GM12878 (cell line): ENCODE measurements around the gene OSBPL5. TPM values are rescaled to one million over a fixed set of nuclear protein-coding genes. Genes with fewer than 3 reads are reported as not detected.

ENCODE experiments used
- ATAC-seq: fragments of 200-7000 bp; cut with Tn5 transposase; 3 replicates; pipeline ENCODE4 v1.9.1; 2020; ENCODE audit warnings: mild to moderate bottlenecking, moderate library complexity
- BruUV-seq: library from RNA; stranded (reverse); fragments of 400-500 nt; replicated peaks from 2 replicates; lab custom pipeline; 2021; lab: Mats Ljungman, UMichigan
- CTCF ChIA-PET: fragments of 300-600 bp; sonication (Branson Sonifier 250); formaldehyde crosslinking; extraction: SDS; loops from one replicate; lab custom pipeline; 2021; ENCODE audit warnings: inconsistent platforms; lab: Yijun Ruan, JAX
- POLR2A ChIA-PET: fragments of 350-600 bp; formaldehyde crosslinking; extraction: SDS; loops from one replicate; lab custom pipeline; 2021; ENCODE audit warnings: inconsistent platforms; lab: Charles Lee
- RAD21 ChIA-PET: fragments of 300-600 bp; sonication (Branson Sonifier 250); formaldehyde crosslinking; loops from one replicate; lab custom pipeline; 2023; ENCODE audit warnings: antibody characterized with exemption; ENCODE audit not compliant: unreplicated experiment; lab: Charles Lee
- SMC1A ChIA-PET: fragments of 300-600 bp; sonication (Branson Sonifier 250); formaldehyde crosslinking; loops from one replicate; lab custom pipeline; 2023; ENCODE audit not compliant: unreplicated experiment, uncharacterized antibody; lab: Charles Lee
- DNase-seq: peaks from one replicate; pipeline ENCODE4 v3.0.0-alpha.2; 2011; ENCODE audit warnings: low read depth, low spot score
- FAIRE-seq: peaks from 3 replicates; lab custom pipeline; 2011; peaks lifted over from hg19 to GRCh38; lab: Jason Lieb, UNC
- H2AFZ ChIP-seq: 2 replicates; pipeline ENCODE4 v1.6.0; 2011; ENCODE audit warnings: low read depth, low read length, control low read depth; ENCODE audit not compliant: control insufficient read depth
- H3K27ac ChIP-seq: 2 replicates; pipeline ENCODE4 v1.5.1; 2011; ENCODE audit warnings: control low read depth; ENCODE audit not compliant: control insufficient read depth, insufficient read depth
- H3K27me3 ChIP-seq, 2 experiments: replicated peaks in 1 of 2; 2 replicates each; pipeline versions ENCODE4 v1.6.0 to v1.6.1; 2011; ENCODE audit warnings: low read length in 1 of 2; ENCODE audit not compliant: control insufficient read depth in 2 of 2, insufficient read depth in 2 of 2
- H3K36me3 ChIP-seq, 2 experiments: 2 replicates each; pipeline ENCODE4 v1.5.1; 2011; ENCODE audit warnings: low read length in 1 of 2; ENCODE audit not compliant: control insufficient read depth in 2 of 2, insufficient read depth in 2 of 2
- H3K4me1 ChIP-seq: 2 replicates; pipeline ENCODE4 v1.6.1; 2011; ENCODE audit warnings: mild to moderate bottlenecking, low read length, moderate library complexity, mixed read lengths; ENCODE audit not compliant: control insufficient read depth, insufficient read depth
- H3K4me2 ChIP-seq: 2 replicates; pipeline ENCODE4 v1.6.0; 2011; ENCODE audit warnings: control low read depth; ENCODE audit not compliant: control insufficient read depth, insufficient read depth
- H3K4me3 ChIP-seq: fragments of 200-600 bp; sonication (generic); 2 replicates; pipeline ENCODE4 v1.5.1; 2016
- H3K79me2 ChIP-seq: 2 replicates; pipeline ENCODE4 v1.6.0; 2011; ENCODE audit warnings: low read length; ENCODE audit not compliant: control insufficient read depth, insufficient read depth
- H3K9ac ChIP-seq: 2 replicates; pipeline ENCODE4 v1.8.0; 2011; ENCODE audit warnings: low read length, control low read depth, mixed read lengths; ENCODE audit not compliant: control insufficient read depth, insufficient read depth
- H3K9me3 ChIP-seq: replicated peaks from 3 replicates; pipeline ENCODE4 v1.5.1; 2011; ENCODE audit warnings: mild to moderate bottlenecking, low read length; ENCODE audit not compliant: control insufficient read depth, insufficient read depth
- H4K20me1 ChIP-seq: 2 replicates; pipeline ENCODE4 v1.6.0; 2011; ENCODE audit not compliant: control insufficient read depth, insufficient read depth
- CHD2 ChIP-seq: IDR thresholded peaks from 2 replicates; pipeline ENCODE4 v1.6.1; 2011; ENCODE audit warnings: low read depth, low read length, improper control_type of control experiment, borderline replicate concordance
- DPF2 ChIP-seq: fragments of 450-650 bp; IDR thresholded peaks from 2 replicates; pipeline ENCODE4 v1.6.1; 2017; ENCODE audit warnings: mild to moderate bottlenecking
- ESRRA ChIP-seq: IDR thresholded peaks from 2 replicates; pipeline ENCODE4 v1.6.1; 2012; ENCODE audit warnings: mild to moderate bottlenecking, low read length, improper control_type of control experiment
- PAX8 ChIP-seq: fragments of 450-650 bp; IDR thresholded peaks from 2 replicates; pipeline ENCODE4 v1.6.1; 2017; ENCODE audit warnings: mild to moderate bottlenecking, moderate library complexity
- RAD51 ChIP-seq: fragments of 450-650 bp; IDR thresholded peaks from 2 replicates; pipeline ENCODE4 v1.6.1; 2016; ENCODE audit warnings: moderate library complexity, mild to moderate bottlenecking, inconsistent platforms
- YY1 ChIP-seq: IDR thresholded peaks from 2 replicates; pipeline ENCODE4 v1.6.1; 2011; ENCODE audit warnings: low read depth, mild to moderate bottlenecking, low read length
- ZBED1 ChIP-seq: IDR thresholded peaks from 2 replicates; pipeline ENCODE4 v1.6.1; 2016; ENCODE audit warnings: borderline replicate concordance
- WGBS: methylation state at CpG from one replicate; pipeline ENCODE4 v1.1.6; 2016; ENCODE audit warnings: low lambda C conversion rate; ENCODE audit not compliant: insufficient replicate concordance, insufficient coverage; ENCODE audit errors: missing lambda C conversion rate; 5-methylcytosine and 5-hydroxymethylcytosine counted together
- in situ Hi-C: fragments of 300-500 bp; cut with MboI; formaldehyde crosslinking; loops from 9 replicates; pipeline ENCODE4 v1.14.3; 2018; ENCODE audit warnings: mixed read lengths
- intact Hi-C: fragments of 100-400 bp; cut with micrococcal nuclease; formaldehyde crosslinking; loops from one replicate; pipeline ENCODE4 v1.14.2; 2022; ENCODE audit not compliant: unreplicated experiment
- polyA plus RNA-seq, 11 experiments: library from polyadenylated mRNA; depleted of rRNA in 4 of 11; unstranded in 6 of 11; stranded (reverse) in 5 of 11; fragments of >200 nt; fragmentation: Nextera tagmentation in 4 of 11; fragmentation: Illumina TruSeq in 1 of 11; extraction: Ambion mirVana in 4 of 11; extraction: Trizol in 1 of 11; gene quantifications; 1 replicate in 1 of 11; 2 replicates in 10 of 11; pipeline versions ENCODE4 v1.2.1 to v1.2.3, GENCODE V29; 2011 to 2016; ENCODE audit warnings: inconsistent platforms in 2 of 11, missing spikeins in 2 of 11, low read depth in 1 of 11
- total RNA-seq, 4 experiments: library from RNA; depleted of rRNA in 3 of 4; stranded (reverse); fragments of >200 nt in 3 of 4; fragmentation: Illumina TruSeq in 1 of 4; extraction: Trizol in 1 of 4; gene quantifications; 2 replicates each; pipeline versions ENCODE4 v1.2.1 to v1.2.3, GENCODE V29; 2013 to 2021
- TF ChIP-seq, protein P1 (sequence below): fragments of 450-650 bp; IDR thresholded peaks from 2 replicates; pipeline ENCODE4 v1.6.1; 2016; ENCODE audit warnings: mild to moderate bottlenecking, moderate library complexity, borderline replicate concordance
- TF ChIP-seq, protein P2 (sequence below): fragments of 450-650 bp; IDR thresholded peaks from 2 replicates; pipeline ENCODE4 v1.6.1; 2017; ENCODE audit warnings: mild to moderate bottlenecking, low read depth, inconsistent platforms; ENCODE audit not compliant: poor library complexity, severe bottlenecking

The OSBPL5 gene
- total and polyA plus RNA-seq, 10 of the 15 experiments (the other 5 are each of a cell fraction or from before 2014, with no cell fraction given): not detected

DNA sequence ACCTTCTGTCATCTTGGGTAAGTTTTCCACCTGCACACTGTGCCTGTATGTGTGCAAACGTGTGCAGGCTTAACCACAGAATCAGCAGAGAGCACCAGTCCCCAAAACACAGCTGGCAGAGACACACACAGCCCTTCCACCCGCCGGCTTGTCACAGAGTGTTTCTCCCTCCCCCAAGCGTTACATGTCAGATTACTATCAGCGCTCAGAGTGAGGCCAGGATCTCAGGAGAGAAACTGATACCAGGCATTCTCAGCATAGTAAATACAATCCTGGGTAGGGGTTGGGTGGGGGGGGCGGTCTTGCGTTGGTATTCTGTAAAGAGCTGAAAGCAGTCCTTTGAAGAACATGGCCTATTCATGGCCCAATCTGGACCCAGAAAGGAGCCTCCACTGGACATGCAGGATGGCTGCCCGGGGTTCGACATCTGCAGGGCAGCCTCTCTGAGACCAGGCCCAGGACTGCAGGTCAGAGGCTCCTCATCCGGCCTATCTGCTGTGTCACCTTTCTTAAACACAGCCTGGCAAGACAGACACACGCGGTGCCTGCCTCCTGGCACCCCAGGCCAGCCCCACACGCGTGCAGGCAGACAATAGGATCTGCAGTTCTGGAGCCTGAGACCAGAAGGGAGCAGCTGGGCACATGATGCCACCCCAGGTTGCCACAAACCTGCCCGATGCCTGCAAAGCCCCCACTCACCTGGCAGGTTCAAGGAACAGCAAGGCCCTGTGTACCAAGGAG lies 1.7 kb downstream of the OSBPL5 start (continued):
- TF ChIP-seq, protein P1, sequence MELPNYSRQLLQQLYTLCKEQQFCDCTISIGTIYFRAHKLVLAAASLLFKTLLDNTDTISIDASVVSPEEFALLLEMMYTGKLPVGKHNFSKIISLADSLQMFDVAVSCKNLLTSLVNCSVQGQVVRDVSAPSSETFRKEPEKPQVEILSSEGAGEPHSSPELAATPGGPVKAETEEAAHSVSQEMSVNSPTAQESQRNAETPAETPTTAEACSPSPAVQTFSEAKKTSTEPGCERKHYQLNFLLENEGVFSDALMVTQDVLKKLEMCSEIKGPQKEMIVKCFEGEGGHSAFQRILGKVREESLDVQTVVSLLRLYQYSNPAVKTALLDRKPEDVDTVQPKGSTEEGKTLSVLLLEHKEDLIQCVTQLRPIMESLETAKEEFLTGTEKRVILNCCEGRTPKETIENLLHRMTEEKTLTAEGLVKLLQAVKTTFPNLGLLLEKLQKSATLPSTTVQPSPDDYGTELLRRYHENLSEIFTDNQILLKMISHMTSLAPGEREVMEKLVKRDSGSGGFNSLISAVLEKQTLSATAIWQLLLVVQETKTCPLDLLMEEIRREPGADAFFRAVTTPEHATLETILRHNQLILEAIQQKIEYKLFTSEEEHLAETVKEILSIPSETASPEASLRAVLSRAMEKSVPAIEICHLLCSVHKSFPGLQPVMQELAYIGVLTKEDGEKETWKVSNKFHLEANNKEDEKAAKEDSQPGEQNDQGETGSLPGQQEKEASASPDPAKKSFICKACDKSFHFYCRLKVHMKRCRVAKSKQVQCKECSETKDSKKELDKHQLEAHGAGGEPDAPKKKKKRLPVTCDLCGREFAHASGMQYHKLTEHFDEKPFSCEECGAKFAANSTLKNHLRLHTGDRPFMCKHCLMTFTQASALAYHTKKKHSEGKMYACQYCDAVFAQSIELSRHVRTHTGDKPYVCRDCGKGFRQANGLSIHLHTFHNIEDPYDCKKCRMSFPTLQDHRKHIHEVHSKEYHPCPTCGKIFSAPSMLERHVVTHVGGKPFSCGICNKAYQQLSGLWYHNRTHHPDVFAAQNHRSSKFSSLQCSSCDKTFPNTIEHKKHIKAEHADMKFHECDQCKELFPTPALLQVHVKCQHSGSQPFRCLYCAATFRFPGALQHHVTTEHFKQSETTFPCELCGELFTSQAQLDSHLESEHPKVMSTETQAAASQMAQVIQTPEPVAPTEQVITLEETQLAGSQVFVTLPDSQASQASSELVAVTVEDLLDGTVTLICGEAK: no peak
- TF ChIP-seq DPF2 (no peak), ZBED1 (no peak), ESRRA (no peak), YY1 (no peak), PAX8 (no peak)

DNA sequence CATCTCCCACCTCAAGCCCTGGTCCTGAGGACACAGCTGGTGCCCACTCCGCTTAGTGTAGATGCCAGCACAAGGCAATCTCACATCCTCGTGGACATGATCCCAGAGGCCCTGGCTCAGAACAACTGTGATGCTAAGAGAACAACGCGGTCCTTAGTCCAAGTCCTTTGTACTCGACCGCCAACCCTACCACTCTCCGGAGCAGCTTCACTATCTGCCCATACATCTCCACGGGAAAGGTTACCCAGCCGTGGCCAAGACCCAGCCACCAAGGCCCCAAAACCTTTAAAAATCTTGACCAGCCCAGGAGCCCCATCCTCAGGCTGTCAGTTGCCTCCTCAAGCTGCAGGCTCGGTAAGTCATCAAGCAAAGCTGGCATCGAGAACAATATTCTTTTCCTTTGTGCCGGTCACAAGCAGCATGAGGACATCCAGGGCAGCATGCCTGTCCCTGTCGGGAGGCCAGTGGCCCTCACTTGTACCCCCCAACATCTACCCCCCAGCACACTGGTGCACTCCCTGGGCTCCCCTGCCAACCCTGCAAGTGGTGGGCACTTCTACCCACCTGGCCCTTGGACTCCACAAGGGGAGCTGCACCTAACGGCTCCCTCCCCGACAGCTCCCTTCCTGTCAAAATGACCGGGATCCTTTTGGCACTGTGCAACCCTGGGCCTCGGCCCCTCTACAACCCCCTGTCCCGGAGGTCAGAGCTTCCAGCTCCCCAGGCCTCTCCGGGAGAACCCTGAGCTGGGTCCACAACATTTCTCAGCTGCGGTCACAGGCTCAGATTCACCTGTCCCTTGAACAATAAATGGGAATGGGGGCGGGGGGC lies 2.5 kb downstream of the OSBPL5 start:
- Histone ChIP-seq H3K9me3 (no peaks in the 10 kb centered on the region), H3K4me2 (no peak overlapping the region), H3K4me1 (no peaks in the 10 kb centered on the region), H3K9ac (no peak overlapping the region), H3K27me3 (peaks cover 14 to 15% of the 10 kb centered on the region in 2 experiments), H3K4me3 (no peak overlapping the region), H3K36me3 (no peaks in the 10 kb centered on the region), H3K27ac (no peak overlapping the region), H3K79me2 (no peaks in the 10 kb centered on the region), H4K20me1 (no peaks in the 10 kb centered on the region), H2AFZ (no peak overlapping the region)
- in situ Hi-C loops (no loop called here), intact Hi-C loops (no loop called here)
- FAIRE-seq (no peak), DNase-seq (no peak), ATAC-seq (no peak)
- no TSS peak for BruUV-seq
- ChIA-PET RAD21 (no interaction called here), CTCF (no interaction called here), SMC1A (no interaction called here), POLR2A (no interaction called here)
- TF ChIP-seq RAD51 (no peak), CHD2 (no peak)
- TF ChIP-seq, protein P2, sequence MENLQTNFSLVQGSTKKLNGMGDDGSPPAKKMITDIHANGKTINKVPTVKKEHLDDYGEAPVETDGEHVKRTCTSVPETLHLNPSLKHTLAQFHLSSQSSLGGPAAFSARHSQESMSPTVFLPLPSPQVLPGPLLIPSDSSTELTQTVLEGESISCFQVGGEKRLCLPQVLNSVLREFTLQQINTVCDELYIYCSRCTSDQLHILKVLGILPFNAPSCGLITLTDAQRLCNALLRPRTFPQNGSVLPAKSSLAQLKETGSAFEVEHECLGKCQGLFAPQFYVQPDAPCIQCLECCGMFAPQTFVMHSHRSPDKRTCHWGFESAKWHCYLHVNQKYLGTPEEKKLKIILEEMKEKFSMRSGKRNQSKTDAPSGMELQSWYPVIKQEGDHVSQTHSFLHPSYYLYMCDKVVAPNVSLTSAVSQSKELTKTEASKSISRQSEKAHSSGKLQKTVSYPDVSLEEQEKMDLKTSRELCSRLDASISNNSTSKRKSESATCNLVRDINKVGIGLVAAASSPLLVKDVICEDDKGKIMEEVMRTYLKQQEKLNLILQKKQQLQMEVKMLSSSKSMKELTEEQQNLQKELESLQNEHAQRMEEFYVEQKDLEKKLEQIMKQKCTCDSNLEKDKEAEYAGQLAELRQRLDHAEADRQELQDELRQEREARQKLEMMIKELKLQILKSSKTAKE: no peak
- WGBS: 57% methylated on average over 20 of the region's 21 CpGs
